DMS79 treated with DMSO at 0.1 percent for 48 hours (cell line): Measurements from ENCODE around the gene ANO2.
"Not testable (repeated sequence)": the region's sequence is repeated elsewhere in the genome, so short reads cannot be mapped to it uniquely, and the experiment has no call there.

Experiments
- DNase-seq: peaks from one replicate; lab custom pipeline; 2025; lab: John Stamatoyannopoulos, UW

ANO2 gene

GRCh38 chr12:5665615-5666014 is 279.4 kb downstream of the ANO2 start:
- DNase-seq = no peak

- no peak for DNase-seq
These were observed 283.2 kb downstream of the ANO2 start for GRCh38 chr12:5661811-5662210.

- DNase-seq = no peak
These were observed 284.8 kb downstream of the ANO2 start for GRCh38 chr12:5660238-5660637.

GRCh38 chr12:5658339-5658941 is 286.6 kb downstream of the ANO2 start:
- not testable (repeated sequence) for DNase-seq

- DNase-seq = no peak
These were observed 288.2 kb downstream of the ANO2 start for GRCh38 chr12:5656836-5657235.

- DNase-seq = no peak
These were observed 289.9 kb downstream of the ANO2 start for GRCh38 chr12:5655120-5655519.

- no peak for DNase-seq
These were observed 291.0 kb downstream of the ANO2 start for GRCh38 chr12:5654019-5654418.

GRCh38 chr12:5650829-5651461 is 294.1 kb downstream of the ANO2 start:
- DNase-seq = peak; percentile 98

GRCh38 chr12:5650281-5650680 is 294.8 kb downstream of the ANO2 start:
- no peak for DNase-seq

- DNase-seq = peak; percentile 88
These were observed 296.2 kb downstream of the ANO2 start for GRCh38 chr12:5648692-5649359.

GRCh38 chr12:5643266-5643665 is 301.8 kb downstream of the ANO2 start:
- no peak for DNase-seq

- DNase-seq = no peak
These were observed 307.4 kb downstream of the ANO2 start for GRCh38 chr12:5637698-5638097.

- no peak for DNase-seq
These were observed 308.2 kb downstream of the ANO2 start for GRCh38 chr12:5636907-5637306.

- DNase-seq = no peak
These were observed 312.0 kb downstream of the ANO2 start for GRCh38 chr12:5633106-5633505.

GRCh38 chr12:5632453-5632852 is 312.6 kb downstream of the ANO2 start:
- DNase-seq = no peak

GRCh38 chr12:5631497-5631896 is 313.6 kb downstream of the ANO2 start:
- DNase-seq = no peak

GRCh38 chr12:5630726-5631125 is 314.3 kb downstream of the ANO2 start:
- DNase-seq = no peak

- DNase-seq = no peak
These were observed 316.6 kb downstream of the ANO2 start for GRCh38 chr12:5628501-5628900.

- no peak for DNase-seq
These were observed 317.9 kb downstream of the ANO2 start for GRCh38 chr12:5627053-5627630.

GRCh38 chr12:5626151-5626550 is 318.9 kb downstream of the ANO2 start:
- DNase-seq = no peak

GRCh38 chr12:5624486-5625272 is 320.4 kb downstream of the ANO2 start:
- no peak for DNase-seq

GRCh38 chr12:5623411-5623810 is 321.6 kb downstream of the ANO2 start:
- DNase-seq = no peak
